WI38 (cell line): ENCODE results near the gene ANKS1B.

Source experiments
- H3K4me3 ChIP-seq: 2 replicates; pipeline ENCODE4 v1.5.1; 2011; ENCODE audit warnings: low read depth, mild to moderate bottlenecking, control low read depth, low read length
- TF ChIP-seq, protein P1 (sequence below): IDR thresholded peaks from 2 replicates; pipeline ENCODE4 v1.5.1; 2012; ENCODE audit warnings: low read depth, mild to moderate bottlenecking, control low read depth, low read length

Gene ANKS1B

DNA sequence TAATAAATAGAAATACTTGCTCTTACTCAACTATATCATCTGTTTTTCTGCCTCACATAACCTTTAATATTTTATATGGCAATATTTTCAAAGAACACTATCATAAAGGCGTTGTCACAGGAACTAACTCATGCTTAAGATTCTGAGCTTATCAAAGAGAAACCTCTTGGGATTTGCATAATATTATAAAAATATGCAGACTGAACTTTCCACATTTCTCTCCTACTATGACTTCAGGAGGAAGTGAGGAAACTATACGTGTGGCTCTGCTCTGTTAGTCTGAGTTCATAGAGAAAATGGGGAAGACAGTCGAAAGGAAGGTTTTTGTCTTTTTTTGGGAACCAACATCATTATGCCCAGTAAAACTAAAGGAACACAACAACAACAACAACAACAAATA lies 212.5 kb downstream of the ANKS1B start:
- no peak overlapping the region for H3K4me3 ChIP-seq
- TF ChIP-seq, protein P1, sequence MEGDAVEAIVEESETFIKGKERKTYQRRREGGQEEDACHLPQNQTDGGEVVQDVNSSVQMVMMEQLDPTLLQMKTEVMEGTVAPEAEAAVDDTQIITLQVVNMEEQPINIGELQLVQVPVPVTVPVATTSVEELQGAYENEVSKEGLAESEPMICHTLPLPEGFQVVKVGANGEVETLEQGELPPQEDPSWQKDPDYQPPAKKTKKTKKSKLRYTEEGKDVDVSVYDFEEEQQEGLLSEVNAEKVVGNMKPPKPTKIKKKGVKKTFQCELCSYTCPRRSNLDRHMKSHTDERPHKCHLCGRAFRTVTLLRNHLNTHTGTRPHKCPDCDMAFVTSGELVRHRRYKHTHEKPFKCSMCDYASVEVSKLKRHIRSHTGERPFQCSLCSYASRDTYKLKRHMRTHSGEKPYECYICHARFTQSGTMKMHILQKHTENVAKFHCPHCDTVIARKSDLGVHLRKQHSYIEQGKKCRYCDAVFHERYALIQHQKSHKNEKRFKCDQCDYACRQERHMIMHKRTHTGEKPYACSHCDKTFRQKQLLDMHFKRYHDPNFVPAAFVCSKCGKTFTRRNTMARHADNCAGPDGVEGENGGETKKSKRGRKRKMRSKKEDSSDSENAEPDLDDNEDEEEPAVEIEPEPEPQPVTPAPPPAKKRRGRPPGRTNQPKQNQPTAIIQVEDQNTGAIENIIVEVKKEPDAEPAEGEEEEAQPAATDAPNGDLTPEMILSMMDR, result no peak

DNA sequence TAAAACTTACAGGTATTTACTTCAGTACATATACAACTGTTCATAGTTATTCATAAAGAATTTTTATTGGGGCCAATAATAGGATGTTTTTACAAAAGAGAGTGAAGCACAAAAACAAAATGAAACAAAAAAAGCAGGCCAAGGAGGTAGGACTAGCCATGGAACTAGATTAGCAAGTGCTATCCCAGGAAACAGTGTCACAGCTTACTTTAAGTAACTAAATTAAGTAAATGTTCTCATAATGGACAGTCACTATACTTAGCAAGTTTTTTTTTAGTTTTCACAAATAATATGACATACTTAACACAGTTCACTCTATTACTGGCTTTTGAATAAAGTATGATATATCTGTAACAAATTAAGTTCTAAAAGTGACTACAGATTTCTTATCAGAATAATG lies 213.1 kb downstream of the ANKS1B start:
- H3K4me3 ChIP-seq, result no peak overlapping the region
- TF ChIP-seq, protein P1, result no peak

DNA sequence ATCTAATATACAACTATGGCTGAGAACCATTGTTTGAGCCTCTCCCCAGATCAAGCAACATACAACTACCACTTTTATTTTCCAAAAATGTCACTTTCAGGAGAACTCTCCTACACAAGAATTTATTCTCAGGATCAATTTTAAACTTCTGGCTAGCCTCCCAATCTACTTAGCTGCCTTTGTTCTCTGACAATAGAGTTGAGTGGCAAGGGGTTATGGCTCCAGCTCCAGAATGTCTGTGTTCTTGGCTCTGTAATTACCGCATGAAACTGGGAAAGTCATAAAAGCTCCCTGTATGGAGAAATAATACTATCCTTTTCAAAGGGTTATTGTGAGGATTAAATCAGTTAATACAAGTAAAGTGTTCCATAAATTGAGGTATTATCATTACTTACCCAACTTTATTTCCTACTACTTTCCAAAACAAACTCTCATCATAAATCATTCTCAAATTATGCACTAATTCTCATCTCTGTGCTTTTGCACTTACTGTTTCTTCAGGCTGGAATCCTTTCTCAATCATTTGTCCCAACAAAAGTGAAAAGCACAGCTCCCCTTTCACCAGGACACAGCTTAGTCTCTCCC lies 215.2 kb downstream of the ANKS1B start:
- no peak overlapping the region for H3K4me3 ChIP-seq
- TF ChIP-seq, protein P1, result no peak

DNA sequence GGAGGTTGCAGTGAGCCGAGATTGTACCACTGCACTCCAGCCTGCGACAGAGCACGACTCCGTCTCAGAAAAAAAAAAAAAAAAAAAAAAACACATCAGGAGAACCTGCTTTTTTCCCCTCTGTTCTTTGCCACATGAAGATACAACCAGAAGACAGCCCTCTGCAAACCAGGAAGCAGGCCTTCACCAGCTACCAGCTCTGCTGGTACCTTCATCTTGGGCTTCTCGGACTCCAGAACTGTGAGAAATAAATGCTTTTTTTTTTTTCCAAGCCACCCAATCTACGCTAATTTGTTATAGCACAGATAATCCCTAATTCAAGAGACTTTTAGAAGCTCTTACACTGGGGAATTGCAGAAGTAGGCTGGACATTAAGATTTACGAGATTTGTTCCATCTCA lies 216.0 kb downstream of the ANKS1B start:
- H3K4me3 ChIP-seq, result no peak overlapping the region
- TF ChIP-seq, protein P1, result no peak

DNA sequence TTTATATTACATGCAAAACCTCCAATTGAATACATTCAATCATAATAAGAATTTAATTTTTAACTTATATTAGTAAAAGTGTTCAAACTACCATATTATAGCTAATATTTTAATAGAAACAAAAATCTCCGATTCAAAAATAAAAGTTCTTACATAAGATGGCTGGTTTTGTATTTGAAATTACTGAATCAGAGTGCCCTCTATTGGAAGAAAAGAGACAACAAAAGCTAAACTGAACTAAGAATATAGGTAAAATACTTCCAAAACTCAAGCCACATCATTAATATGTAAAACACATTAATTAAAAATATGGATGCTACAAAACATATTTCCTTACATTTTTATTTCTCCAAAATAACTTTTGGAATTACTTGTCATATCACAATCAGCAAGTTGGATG lies 216.9 kb downstream of the ANKS1B start:
- H3K4me3 ChIP-seq, result no peak overlapping the region
- TF ChIP-seq, protein P1, result no peak

DNA sequence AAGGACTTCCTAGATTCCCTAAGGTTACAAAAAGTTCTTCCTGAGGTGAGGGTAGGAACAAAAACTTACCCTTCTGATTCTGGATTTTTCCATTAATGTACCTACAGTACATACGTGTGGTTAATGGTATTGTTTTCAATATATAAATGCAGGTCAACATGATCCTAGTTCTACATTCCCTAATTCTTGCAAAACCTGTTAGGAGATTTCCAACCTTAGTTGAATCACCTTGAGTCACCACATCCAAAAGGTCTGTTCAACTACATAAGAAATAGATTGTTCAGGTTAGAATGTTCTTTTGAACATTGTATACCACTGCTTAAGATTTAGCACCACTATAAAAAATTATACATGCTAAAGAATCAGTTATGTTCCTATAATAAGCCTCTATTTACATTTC lies 218.3 kb downstream of the ANKS1B start:
- TF ChIP-seq, protein P1, result no peak
- no peak overlapping the region for H3K4me3 ChIP-seq

DNA sequence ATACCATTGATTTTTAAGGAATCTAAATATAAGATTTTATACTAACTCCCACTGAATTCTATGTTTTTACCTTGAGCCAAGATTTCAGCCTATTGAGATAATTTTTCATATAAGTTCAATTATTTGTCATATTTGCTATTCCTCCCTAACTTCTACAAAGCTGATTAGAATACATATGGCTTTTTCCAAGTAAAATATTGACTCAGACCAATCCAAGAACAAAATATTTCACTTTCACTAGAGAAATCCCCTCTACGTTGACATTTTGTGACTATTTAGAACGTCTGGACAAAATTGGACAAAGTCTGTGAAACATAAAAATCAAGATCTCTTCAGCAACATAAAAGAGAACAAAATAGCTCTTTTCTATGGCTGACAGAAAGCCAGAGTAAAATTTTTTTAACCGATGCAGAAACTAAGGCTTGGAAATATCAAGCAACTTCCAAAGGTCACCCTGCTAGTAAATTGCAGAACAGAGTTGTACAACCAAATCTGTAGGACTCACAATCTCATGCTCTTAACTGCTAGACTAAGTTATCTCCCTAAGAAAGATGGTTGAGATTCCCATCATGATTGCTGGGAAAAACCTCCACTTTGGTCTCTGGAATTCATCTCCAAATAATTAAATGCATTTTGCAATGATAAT lies 219.1 kb downstream of the ANKS1B start:
- TF ChIP-seq, protein P1, result no peak
- no peak overlapping the region for H3K4me3 ChIP-seq
